Measurements from ENCODE around the gene SPATA20.

SPATA20 gene

GRCh38 chr17:50560185-50560824, 13.3 kb downstream of the SPATA20 start, which contains the start of gene CACNA1G:
Gene CACNA1G (plus strand): TSS chr17:50560715. CDS start chr17:50561460, 745 bp downstream.
- no peak within 1 kb of the TSS for H3K27ac ChIP-seq
- TF ChIP-seq ZFX (IDR thresholded peaks at IDR 0.05) (no peak), CTCF (conservative IDR thresholded peaks at IDR 0.05) (no peak)

GRCh38 chr17:50560931-50561745, 14.2 kb downstream of the SPATA20 start:
- H3K27ac ChIP-seq, result no peak overlapping the region
- TF ChIP-seq CTCF (conservative IDR thresholded peaks at IDR 0.05), result no peak
- TF ChIP-seq ZFX (IDR thresholded peaks at IDR 0.05), result no peak

GRCh38 chr17:50561746-50562141, 14.8 kb downstream of the SPATA20 start:
- TF ChIP-seq CTCF (conservative IDR thresholded peaks at IDR 0.05), result no peak
- no peak for TF ChIP-seq ZFX (IDR thresholded peaks at IDR 0.05)
- no peak overlapping the region for H3K27ac ChIP-seq

GRCh38 chr17:50562242-50563091, 15.5 kb downstream of the SPATA20 start:
- no peak overlapping the region for H3K27ac ChIP-seq
- TF ChIP-seq ZFX (IDR thresholded peaks at IDR 0.05) (no peak), CTCF (conservative IDR thresholded peaks at IDR 0.05) (no peak)

GRCh38 chr17:50563092-50563511, 16.1 kb downstream of the SPATA20 start:
- no peak overlapping the region for H3K27ac ChIP-seq
- no peak for TF ChIP-seq CTCF (conservative IDR thresholded peaks at IDR 0.05)
- TF ChIP-seq ZFX (IDR thresholded peaks at IDR 0.05), result no peak

- TF ChIP-seq ZFX (IDR thresholded peaks at IDR 0.05) (no peak), CTCF (conservative IDR thresholded peaks at IDR 0.05) (no peak)
- no peak overlapping the region for H3K27ac ChIP-seq
These were observed 17.9 kb downstream of the SPATA20 start for GRCh38 chr17:50564916-50565315.
